Hepatocyte (in vitro differentiated cells): Measurements from ENCODE around the gene DAAM2.

Experiments used
- EZH2 ChIP-seq: fragments of 200-600 bp; sonication (generic); IDR thresholded peaks from 2 replicates; pipeline ENCODE4 v1.6.1; 2016; ENCODE audit warnings: antibody characterized with exemption, mild to moderate bottlenecking, borderline replicate concordance
- EZH2phosphoT487 ChIP-seq: fragments of 200-600 bp; sonication (generic); IDR thresholded peaks from one replicate; pipeline ENCODE4 v1.6.1; 2018; ENCODE audit warnings: antibody characterized with exemption, mild to moderate bottlenecking, low read depth, moderate library complexity; ENCODE audit not compliant: unreplicated experiment, severe bottlenecking
- TF ChIP-seq, protein P1 (sequence below): fragments of 200-600 bp; sonication (generic); IDR thresholded peaks from 2 replicates; pipeline ENCODE4 v1.5.1; 2016; ENCODE audit warnings: antibody characterized with exemption, mild to moderate bottlenecking; ENCODE audit not compliant: poor library complexity

DNA sequence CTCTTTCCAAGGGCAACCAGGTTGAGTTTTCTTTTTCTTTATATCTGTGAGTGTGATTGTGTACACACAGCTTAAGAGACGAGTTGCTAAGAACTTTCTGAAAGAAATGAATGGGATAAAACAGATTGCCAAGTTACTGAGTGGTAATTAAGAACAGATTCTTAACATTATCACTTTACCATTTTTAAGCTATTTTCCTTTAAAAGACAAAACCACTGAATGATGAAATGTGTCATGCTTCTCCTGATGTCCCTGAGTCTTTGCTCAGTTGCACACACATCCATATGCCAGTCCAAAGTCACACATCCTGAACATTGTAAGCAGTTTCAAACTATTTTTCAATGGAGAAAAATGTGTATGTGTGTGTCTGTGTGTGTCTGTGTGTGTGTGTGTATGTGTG, 5.5 kb upstream of the DAAM2 start:
- TF ChIP-seq, protein P1, sequence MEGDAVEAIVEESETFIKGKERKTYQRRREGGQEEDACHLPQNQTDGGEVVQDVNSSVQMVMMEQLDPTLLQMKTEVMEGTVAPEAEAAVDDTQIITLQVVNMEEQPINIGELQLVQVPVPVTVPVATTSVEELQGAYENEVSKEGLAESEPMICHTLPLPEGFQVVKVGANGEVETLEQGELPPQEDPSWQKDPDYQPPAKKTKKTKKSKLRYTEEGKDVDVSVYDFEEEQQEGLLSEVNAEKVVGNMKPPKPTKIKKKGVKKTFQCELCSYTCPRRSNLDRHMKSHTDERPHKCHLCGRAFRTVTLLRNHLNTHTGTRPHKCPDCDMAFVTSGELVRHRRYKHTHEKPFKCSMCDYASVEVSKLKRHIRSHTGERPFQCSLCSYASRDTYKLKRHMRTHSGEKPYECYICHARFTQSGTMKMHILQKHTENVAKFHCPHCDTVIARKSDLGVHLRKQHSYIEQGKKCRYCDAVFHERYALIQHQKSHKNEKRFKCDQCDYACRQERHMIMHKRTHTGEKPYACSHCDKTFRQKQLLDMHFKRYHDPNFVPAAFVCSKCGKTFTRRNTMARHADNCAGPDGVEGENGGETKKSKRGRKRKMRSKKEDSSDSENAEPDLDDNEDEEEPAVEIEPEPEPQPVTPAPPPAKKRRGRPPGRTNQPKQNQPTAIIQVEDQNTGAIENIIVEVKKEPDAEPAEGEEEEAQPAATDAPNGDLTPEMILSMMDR: no peak
- TF ChIP-seq EZH2 (no peak), EZH2phosphoT487 (no peak)
